HG03135 (cell line): ENCODE data around the gene WFIKKN1.

Experiments
- ATAC-seq: cut with Tn5 transposase; IDR thresholded peaks from one replicate; pipeline ENCODE4 v1.9.1; 2021; ENCODE audit warnings: mild to moderate bottlenecking, moderate library complexity; ENCODE audit not compliant: unreplicated experiment

The WFIKKN1 gene

GRCh38 chr16:682493-683395 is 52.0 kb downstream of the WFIKKN1 start:
- ATAC-seq, result no peak

GRCh38 chr16:683396-684070 is 52.7 kb downstream of the WFIKKN1 start:
- ATAC-seq, result peak; percentile 4
